Measurements from ENCODE around the gene PLPPR3.
A peak's percentile ranks its signal among the peaks of the same experiment; 100 is the strongest.

The PLPPR3 gene

DNA sequence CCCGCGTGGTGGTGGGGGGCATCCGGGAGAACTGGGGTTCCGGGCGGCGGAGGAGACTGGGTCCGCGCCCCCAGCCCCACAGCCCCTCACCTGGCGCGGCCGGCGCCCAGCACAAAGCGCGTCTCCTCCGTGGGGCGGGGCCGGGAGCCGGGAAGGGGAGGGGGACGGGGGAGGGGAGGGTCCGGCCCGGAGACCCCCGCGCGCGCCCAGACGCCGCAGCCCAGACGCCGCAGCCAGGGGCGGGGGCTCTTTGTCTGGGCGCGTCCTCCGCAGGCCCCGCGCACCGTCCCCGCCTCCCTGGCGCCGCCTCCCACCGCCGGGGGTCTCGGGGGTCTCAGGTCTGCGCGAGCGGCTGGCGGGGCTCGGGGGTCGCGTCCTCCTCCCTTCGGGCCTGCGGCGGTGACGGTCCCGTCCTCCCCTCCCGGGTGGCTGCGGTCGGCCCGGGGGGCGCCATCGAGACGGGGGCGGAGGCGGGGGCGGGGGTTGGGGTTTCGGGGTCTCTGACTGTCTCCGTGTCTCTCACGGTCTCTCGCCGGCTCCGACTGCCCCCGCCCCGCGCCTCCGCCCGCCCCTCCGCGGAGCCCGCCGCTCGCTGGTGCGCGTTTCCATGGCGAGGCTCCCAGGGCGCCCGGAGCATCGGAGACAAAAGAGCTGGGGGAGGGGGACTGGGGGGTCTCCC, at the start of gene PLPPR3:
Gene PLPPR3 (minus strand): TSS at position 131 of the 679 bp plus-strand sequence. CDS start 396 bp downstream, outside the sequence.
- no peak for DNase-seq (ENCODE audit: low read depth)

DNA sequence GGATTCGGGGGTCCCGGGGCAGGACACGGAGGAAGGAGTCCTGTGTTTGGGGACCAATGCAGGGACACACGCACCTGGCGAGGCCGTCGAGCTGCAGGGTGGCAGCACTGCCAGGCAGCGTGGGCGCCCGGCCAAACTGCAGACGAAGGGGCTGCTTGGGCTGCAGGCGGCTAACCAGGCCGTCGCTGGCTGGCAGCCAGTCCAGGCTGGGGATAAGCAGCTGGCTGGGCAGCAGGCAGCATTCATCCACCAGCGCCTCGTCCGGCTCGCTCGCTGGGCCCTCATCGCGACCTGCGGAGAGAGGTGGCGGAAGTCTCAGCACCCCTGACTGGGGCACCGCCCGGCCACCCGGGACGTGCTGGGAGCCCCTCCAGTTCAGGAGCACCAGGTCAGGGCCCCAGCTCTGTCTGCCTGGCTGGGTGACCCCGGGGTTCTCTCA, 49.2 kb upstream of the PLPPR3 start:
- DNase-seq (ENCODE audit: low read depth) = no peak

DNA sequence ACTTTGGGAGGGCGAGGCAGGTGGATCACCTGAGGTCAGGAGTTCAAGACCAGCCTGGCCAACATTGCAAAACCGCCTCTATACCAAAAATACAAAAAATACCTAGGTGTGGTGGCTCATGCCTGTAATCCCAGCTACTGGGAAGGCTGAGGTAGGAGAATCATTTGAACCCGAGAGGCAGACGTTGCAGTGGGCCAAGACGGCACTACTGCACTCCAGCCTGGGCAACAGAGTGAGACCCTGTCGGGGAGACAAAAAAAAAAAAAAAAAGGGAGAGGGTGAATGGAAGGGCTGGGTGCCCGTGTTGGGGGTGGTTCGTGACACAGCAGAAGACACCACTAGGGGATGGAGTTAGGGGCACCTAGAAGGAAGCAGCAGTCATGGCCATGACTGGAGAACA, 48.6 kb upstream of the PLPPR3 start:
- no peak for DNase-seq (ENCODE audit: low read depth)

GRCh38 chr19:869245-870177, 47.8 kb upstream of the PLPPR3 start:
- no peak for DNase-seq (ENCODE audit: low read depth)

DNA sequence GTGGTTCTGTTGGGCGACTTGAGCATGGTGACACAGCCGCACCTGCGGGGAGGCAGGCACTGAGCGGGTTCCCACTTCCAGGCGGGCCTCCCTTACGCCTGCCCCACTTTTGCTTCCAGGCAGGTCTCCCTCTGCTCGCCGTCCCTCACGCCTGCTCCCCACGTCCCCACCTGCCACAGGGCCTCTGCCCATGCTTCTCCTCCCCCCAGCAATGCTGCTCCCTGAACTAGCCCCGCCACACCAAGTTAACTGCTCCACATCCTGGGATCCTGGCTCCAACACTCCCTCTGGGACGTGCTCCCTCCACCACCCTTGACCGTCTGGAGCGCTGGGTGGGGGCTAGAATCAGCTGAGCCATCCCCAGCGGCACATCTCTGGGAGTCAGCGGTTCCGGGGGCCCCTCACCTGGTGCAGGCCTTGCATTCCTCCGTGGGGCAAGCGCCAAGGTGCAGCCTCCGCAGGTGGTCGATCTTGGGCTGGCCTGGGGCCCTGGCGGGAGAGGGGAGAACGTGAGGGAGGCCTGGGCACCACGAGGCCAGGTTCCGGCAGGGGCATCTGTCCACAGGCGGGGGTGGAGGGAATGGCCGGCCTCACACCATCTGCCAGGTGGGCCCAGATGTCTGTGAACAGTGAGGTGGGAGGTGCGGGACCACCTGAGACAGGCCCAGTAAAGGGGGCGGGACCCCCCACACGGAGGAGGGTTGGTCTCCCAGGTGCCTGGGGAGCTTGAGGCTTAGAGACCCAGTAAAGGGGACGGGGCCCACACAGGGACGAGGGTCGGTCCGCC, 46.9 kb upstream of the PLPPR3 start:
- DNase-seq (ENCODE audit: low read depth) = no peak

DNA sequence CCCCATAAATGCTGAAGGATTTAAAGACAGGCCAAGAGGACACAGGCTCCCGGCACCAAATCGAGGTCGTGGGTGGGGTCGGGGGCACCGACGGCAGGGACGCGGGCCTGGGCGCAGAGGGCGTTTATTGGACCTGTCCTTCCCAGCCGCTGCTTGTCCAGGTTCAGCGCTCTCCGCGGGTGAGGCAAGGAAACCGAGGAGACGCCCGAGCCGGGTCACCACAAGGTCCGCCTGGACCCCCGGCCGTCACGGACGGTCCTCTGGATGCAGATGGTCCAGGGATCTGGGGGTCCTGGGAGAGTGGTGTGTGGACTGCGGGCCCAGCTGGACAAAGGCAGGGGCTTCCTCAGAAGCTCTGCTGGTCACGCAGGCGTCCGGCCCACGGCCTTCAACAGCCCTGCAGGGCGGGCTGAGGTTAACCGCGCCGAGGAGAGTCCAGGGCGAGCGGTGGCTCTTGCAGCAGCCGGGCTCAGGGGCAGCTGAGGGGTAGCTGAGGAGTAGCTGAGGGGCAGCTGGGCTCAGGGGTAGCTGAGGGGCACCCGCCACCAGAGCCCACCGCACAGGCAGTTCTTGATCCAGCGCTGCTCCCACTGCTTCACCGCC, 46.2 kb upstream of the PLPPR3 start:
- no peak for DNase-seq (ENCODE audit: low read depth)

- no peak for DNase-seq (ENCODE audit: low read depth)
These were observed 45.6 kb upstream of the PLPPR3 start for GRCh38 chr19:867301-867793.

GRCh38 chr19:866769-867300, 45.1 kb upstream of the PLPPR3 start:
- no peak for DNase-seq (ENCODE audit: low read depth)

DNA sequence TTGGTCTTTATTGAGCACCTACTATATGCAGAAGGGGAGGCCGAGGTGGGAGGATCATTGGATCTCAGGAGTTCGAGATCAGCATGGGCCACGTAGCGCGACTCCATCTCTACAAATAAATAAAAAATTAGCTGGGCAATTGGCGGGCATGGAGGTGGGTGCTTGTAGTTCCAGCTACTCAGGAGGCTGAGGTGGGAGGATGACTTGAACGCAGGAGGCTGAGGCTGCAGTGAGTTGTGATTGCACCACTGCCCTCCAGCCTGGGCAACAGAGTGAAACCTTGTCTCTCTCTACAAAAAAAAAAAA, 41.5 kb upstream of the PLPPR3 start:
- no peak for DNase-seq (ENCODE audit: low read depth)

DNA sequence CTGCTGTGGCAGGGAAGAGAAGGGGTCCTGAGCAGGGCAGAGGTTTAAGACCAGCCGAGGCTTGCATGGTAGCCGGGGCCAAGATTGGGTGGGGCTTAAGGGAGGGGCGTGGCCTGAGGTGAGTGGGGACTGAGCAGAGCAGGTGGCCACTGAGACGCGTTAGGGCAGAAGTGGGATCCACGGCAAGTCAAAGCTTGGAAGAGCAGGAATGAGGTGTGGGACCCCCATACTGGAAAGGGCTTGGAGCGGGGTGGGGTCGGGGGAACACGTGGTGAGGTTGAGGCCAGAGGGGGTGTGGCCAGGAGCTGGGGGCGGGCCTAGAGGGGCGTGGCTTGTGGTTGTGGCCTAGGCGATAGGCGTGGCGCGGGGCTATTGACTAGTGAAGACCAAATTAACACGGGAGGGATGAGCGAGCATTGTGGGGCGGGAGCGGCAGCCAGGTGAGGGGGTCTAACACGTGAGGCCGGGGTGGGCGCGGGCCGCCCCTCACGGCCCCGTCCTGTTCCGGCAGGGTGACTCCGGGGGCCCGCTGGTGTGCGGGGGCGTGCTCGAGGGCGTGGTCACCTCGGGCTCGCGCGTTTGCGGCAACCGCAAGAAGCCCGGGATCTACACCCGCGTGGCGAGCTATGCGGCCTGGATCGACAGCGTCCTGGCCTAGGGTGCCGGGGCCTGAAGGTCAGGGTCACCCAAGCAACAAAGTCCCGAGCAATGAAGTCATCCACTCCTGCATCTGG, 41.0 kb upstream of the PLPPR3 start:
- DNase-seq (ENCODE audit: low read depth) = peak; percentile 69

- DNase-seq (ENCODE audit: low read depth) = peak; percentile 57
These were observed 40.2 kb upstream of the PLPPR3 start for GRCh38 chr19:861756-862580.

DNA sequence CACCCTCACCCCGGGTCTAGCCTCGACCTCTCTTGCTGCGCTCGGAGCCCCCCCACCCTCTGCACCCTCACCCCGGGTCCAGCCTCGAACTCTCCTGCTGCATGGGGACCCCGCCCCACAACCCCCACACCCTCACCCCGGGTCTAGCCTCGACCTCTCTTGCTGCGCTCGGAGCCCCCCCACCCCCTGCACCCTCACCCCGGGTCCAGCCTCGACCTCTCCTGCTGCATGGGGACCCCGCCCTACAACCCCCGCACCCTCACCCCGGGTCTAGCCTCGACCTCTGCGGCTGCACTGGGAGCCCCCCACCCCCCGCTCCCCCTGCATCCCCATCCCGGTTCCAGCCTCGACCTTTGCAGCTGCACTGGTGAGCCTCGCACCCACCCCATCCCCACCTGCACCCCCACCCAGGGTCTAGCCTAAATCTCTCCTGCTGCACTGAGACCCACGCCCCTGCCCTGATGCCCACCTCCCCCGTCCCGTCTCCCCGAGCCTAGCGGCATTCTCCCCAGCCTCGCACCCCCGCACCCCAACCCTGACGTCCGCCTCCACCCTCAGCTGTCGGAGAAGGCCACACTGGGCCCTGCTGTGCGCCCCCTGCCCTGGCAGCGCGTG, 39.5 kb upstream of the PLPPR3 start:
- DNase-seq (ENCODE audit: low read depth) = no peak

DNA sequence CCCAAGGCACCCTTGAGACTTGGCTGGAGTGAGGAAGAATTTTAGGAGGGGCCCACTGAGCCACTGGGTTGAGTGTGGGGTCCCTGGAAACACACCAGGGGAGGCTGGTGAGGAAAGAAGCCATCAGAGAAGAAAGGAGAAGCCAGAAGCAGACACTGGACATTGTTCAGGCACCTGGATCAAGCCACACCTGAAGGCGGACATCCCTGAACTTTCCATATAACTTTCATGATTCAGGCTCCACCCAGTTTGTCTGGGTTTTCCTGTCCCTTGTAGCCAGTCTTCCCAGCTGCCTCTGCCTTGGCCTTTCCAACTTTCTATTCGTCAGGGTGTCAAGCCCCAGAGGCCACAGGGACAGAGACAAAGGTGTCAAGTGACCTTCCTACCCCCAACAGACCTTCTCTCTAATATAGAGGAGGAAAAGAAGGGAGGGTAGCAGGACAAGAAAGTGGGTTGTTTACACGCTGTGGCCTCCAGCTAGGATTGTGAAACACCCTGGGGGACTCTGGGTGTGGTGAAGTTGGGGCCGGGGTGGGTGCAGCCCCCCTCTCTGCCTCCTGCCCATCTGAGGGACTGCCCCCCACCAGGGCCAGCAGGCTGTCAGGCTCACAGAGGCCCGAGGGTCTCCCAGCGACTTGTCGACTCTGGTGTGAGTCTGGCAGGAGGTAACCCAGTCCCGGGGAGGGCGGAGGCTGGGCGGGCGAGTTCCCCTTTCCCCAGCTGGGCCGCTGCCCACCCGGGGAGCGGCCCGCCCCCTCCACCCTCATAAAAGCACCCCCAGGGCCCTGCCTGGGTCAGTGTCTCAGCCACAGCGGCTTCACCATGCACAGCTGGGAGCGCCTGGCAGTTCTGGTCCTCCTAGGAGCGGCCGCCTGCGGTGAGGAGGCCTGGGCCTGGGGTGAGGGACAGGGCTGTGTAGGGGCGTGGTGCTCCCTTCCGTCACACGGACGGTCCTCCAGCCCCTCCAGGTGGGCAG, 37.4 kb upstream of the PLPPR3 start, which contains the start of gene CFD:
Gene CFD (plus strand): TSS at position 797 of the 976 bp plus-strand sequence. CDS start 26 bp downstream, at position 823.
- no peak for DNase-seq (ENCODE audit: low read depth)

- no peak for DNase-seq (ENCODE audit: low read depth)
These were observed 36.5 kb upstream of the PLPPR3 start for GRCh38 chr19:858284-858683.

DNA sequence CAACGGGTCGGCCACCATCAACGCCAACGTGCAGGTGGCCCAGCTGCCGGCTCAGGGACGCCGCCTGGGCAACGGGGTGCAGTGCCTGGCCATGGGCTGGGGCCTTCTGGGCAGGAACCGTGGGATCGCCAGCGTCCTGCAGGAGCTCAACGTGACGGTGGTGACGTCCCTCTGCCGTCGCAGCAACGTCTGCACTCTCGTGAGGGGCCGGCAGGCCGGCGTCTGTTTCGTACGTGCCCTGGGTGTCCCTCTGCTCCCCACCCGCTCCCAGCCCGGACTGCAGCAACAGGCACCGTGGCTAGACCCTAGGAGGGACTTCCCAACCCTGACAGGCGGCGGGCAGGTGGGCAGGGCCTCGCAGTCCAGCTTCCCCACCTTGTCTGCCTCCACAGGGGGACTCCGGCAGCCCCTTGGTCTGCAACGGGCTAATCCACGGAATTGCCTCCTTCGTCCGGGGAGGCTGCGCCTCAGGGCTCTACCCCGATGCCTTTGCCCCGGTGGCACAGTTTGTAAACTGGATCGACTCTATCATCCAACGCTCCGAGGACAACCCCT, 33.9 kb upstream of the PLPPR3 start:
- DNase-seq (ENCODE audit: low read depth) = no peak

GRCh38 chr19:855142-855541, 33.4 kb upstream of the PLPPR3 start:
- DNase-seq (ENCODE audit: low read depth) = no peak

GRCh38 chr19:854549-854948, 32.8 kb upstream of the PLPPR3 start:
- no peak for DNase-seq (ENCODE audit: low read depth)
